Type B pancreatic cell (in vitro differentiated cells): ENCODE measurements around the gene BUD31. TPM values are rescaled to one million over a fixed set of nuclear protein-coding genes. Genes with fewer than 3 reads are reported as not detected.

Source experiments
- DNase-seq: peaks from one replicate; pipeline ENCODE4 v3.0.0; 2021; ENCODE audit warnings: mixed read lengths; ENCODE audit not compliant: unreplicated experiment; ENCODE audit errors: extremely low spot score
- H3K27ac Mint-ChIP-seq: 2 replicates; pipeline ENCODE4 v1.8.0; 2021; ENCODE audit warnings: mild to moderate bottlenecking, mixed read lengths
- H3K27me3 Mint-ChIP-seq: 2 replicates; pipeline ENCODE4 v1.8.0; 2021; ENCODE audit warnings: mixed read lengths
- H3K36me3 Mint-ChIP-seq: 2 replicates; pipeline ENCODE4 v1.8.0; 2021; ENCODE audit warnings: mixed read lengths
- H3K4me1 Mint-ChIP-seq: one replicate; pipeline ENCODE4 v1.8.0; 2021; ENCODE audit warnings: mixed read lengths; ENCODE audit not compliant: unreplicated experiment
- H3K4me3 Mint-ChIP-seq: 2 replicates; pipeline ENCODE4 v1.8.0; 2021; ENCODE audit warnings: mild to moderate bottlenecking, mixed read lengths
- H3K9me3 Mint-ChIP-seq: 2 replicates; pipeline ENCODE4 v1.8.0; 2021; ENCODE audit warnings: mixed read lengths
- CTCF ChIP-seq: fragments of 200-600 bp; sonication (generic); conservative IDR thresholded peaks from 2 replicates; pipeline ENCODE4 v1.5.0; 2021; ENCODE audit warnings: antibody characterized with exemption, mild to moderate bottlenecking
- long read RNA-seq: library from polyadenylated mRNA; unstranded; transcript quantifications from one replicate; pipeline ENCODE4 v2.0.0, GENCODE V29; 2020
- total RNA-seq: library from RNA; stranded (reverse); gene quantifications from 2 replicates; pipeline ENCODE4 v1.2.1, GENCODE V29; 2021; ENCODE audit warnings: low replicate concordance

BUD31 gene
- 102 and 166 TPM in 2 replicates for total RNA-seq
- long read RNA-seq, transcript BUD31-201 (6 exons, 1,035 nt): minor isoform, 98 of 259 reads
- long read RNA-seq, transcript BUD31-202 (6 exons, 1,139 nt): major isoform, 130 of 259 reads
- long read RNA-seq, partial matches to known transcripts: 11 of 259 reads
- long read RNA-seq, other reads (novel, unspliced or antisense): 20 of 259 reads

- peaks cover 15% of the 10 kb centered on the region for H3K4me1 Mint-ChIP-seq
- no peaks in the 10 kb centered on the region for H3K9me3 Mint-ChIP-seq
- no peaks in the 10 kb centered on the region for H3K27me3 Mint-ChIP-seq
- peaks cover 20% of the 10 kb centered on the region for H3K36me3 Mint-ChIP-seq
- H3K4me3 Mint-ChIP-seq: peak within 1 kb of the TSS; percentile 98
- DNase-seq: peak; percentile 93
- H3K27ac Mint-ChIP-seq: peak within 1 kb of the TSS; percentile 98
- TF ChIP-seq CTCF: no peak
These were observed at the start of gene BUD31, which contains the start of gene PDAP1 for GRCh38 chr7:99408379-99409191. TSS of gene BUD31 (plus strand) at chr7:99408969. CDS start at chr7:99411093, 2,124 bp downstream. TSS of gene PDAP1 (minus strand) at chr7:99408597. CDS start at chr7:99408548, 49 bp downstream.

GRCh38 chr7:99359465-99360154 is 49.2 kb upstream of the BUD31 start:
- no peak for DNase-seq
- no peak overlapping the region for H3K4me3 Mint-ChIP-seq

GRCh38 chr7:99362801-99363200 is 46.0 kb upstream of the BUD31 start:
- Mint-ChIP-seq H3K4me3 (no peak overlapping the region), H3K36me3 (peaks cover 35% of the 10 kb centered on the region), H3K27me3 (no peaks in the 10 kb centered on the region), H3K27ac (peak overlapping the region; percentile 59), H3K4me1 (peaks cover 5% of the 10 kb centered on the region), H3K9me3 (no peaks in the 10 kb centered on the region)
- no peak for TF ChIP-seq CTCF
- DNase-seq: no peak

More at GRCh38 chr7:99359465-99360154, 49.2 kb upstream of the BUD31 start:
- no peaks in the 10 kb centered on the region for H3K27me3 Mint-ChIP-seq
- H3K4me1 Mint-ChIP-seq: no peaks in the 10 kb centered on the region
- peaks cover 30% of the 10 kb centered on the region for H3K36me3 Mint-ChIP-seq
- no peak for TF ChIP-seq CTCF
- H3K9me3 Mint-ChIP-seq: no peaks in the 10 kb centered on the region
- H3K27ac Mint-ChIP-seq: no peak overlapping the region

- no peak for TF ChIP-seq CTCF
- H3K27me3 Mint-ChIP-seq: no peaks in the 10 kb centered on the region
These were observed 45.5 kb upstream of the BUD31 start for GRCh38 chr7:99363286-99363685.

GRCh38 chr7:99365318-99366141 is 43.2 kb upstream of the BUD31 start:
- peaks cover 8% of the 10 kb centered on the region for H3K4me1 Mint-ChIP-seq
- TF ChIP-seq CTCF: peak; percentile 65
- H3K36me3 Mint-ChIP-seq: peaks cover 29% of the 10 kb centered on the region
- H3K27me3 Mint-ChIP-seq: no peaks in the 10 kb centered on the region
- H3K4me3 Mint-ChIP-seq: peak overlapping the region; percentile 74
- peak overlapping the region; percentile 99 for H3K27ac Mint-ChIP-seq
- no peak for DNase-seq
- no peaks in the 10 kb centered on the region for H3K9me3 Mint-ChIP-seq

More at GRCh38 chr7:99363286-99363685, 45.5 kb upstream of the BUD31 start:
- Mint-ChIP-seq H3K27ac (peak overlapping the region; percentile 59), H3K36me3 (peaks cover 30% of the 10 kb centered on the region), H3K9me3 (no peaks in the 10 kb centered on the region), H3K4me1 (peaks cover 5% of the 10 kb centered on the region), H3K4me3 (no peak overlapping the region)
- no peak for DNase-seq
